ENCODE results near the gene NR2F6. TPM values are rescaled to one million over a fixed set of nuclear protein-coding genes. Genes with fewer than 3 reads are reported as not detected.

The NR2F6 gene
- total RNA-seq, 1 experiment from 2014 or later = 134 TPM

DNA sequence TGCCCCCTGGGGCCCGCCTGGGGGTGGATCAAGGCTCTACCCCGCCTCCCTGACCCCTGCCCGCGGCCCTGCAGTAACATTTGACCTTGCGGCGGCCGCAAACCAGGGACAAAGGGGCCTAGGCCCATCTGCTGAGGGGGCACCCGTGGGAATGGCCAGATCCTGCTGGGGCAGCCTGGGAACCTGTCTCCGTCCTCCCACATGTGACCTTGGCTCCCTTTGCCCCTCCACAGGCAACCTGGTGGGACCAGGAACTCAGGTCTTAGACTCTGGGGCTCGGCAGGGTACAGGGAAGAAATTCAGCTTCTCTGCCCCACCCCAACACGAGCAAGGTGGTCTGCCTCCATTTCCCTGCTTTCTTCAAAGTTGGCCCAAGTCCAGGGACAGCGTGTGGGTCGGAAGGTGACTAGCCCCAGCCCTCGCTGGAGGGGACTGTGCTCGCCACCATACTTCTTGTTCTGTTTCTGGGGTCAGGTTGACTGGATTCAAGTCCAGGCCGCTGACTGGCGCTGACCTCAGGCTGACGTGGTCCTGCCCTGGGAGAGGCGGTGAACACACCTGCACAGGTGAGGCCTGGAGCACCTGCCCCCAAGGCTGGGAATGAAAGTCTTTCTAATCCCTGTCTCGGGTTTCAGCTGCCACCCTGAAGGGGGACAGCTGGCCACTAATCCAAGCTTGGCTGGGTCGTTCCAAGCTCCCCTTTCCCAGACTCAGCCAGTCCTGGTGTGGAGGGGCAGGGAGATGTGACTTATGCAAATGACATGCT lies 2.5 kb upstream of the NR2F6 start:
- Histone ChIP-seq H3K4me2 (ENCODE audit: insufficient read depth, insufficient read length, low read length) (peak overlapping the region; percentile 14), H2BK15ac (ENCODE audit: low read depth, low read length) (no peak overlapping the region), H3K79me2 (ENCODE audit: insufficient read depth, low read length) (peaks cover 12% of the 10 kb centered on the region; the same call in 1 of the 2 replicates), H2AK5ac (ENCODE audit: insufficient read length, low read length) (no peak overlapping the region), H4K20me1 (ENCODE audit: control insufficient read depth, insufficient read depth, insufficient read length) (no peaks in the 10 kb centered on the region), H3K9me3 (ENCODE audit: control insufficient read depth, low read depth, low read length) (no peaks in the 10 kb centered on the region), H3K18ac (ENCODE audit: insufficient read length, low read depth, low read length) (peak overlapping the region; percentile 23), H4K91ac (ENCODE audit: insufficient read length, low read depth, low read length) (no peak overlapping the region), H3K27me3 (ENCODE audit: insufficient read depth, low read length) (no peaks in the 10 kb centered on the region), H3K23me2 (ENCODE audit: insufficient read length, low read depth, low read length, poor library complexity, severe bottlenecking) (peaks cover 17% of the 10 kb centered on the region), H3K9ac (ENCODE audit: extremely low read depth, insufficient read length, low read length) (no peak overlapping the region), H3K79me1 (ENCODE audit: insufficient read depth, low read depth, low read length, poor library complexity, severe bottlenecking) (no peaks in the 10 kb centered on the region), H2BK12ac (ENCODE audit: insufficient read length, low read depth, low read length) (no peak overlapping the region), H3K23ac (ENCODE audit: insufficient read length, low read depth, low read length) (no peak overlapping the region), H3K4ac (ENCODE audit: low read depth, low read length) (no peak overlapping the region), H2BK20ac (ENCODE audit: low read depth, low read length, poor library complexity, severe bottlenecking) (no peak overlapping the region), H3K4me1 (ENCODE audit: insufficient read depth, low read length) (peaks cover 4% of the 10 kb centered on the region; the same call in 1 of the 2 replicates), H3K27ac (ENCODE audit: insufficient read length, low read depth, low read length) (peak overlapping the region; percentile 22), H2AFZ (ENCODE audit: low read length) (no peak overlapping the region), H3K14ac (ENCODE audit: insufficient read depth, low read length) (peak overlapping the region; percentile 55; the same call in 1 of the 2 replicates), H4K8ac (replicated peaks; ENCODE audit: insufficient read length, low read depth, low read length) (no peak overlapping the region), H2BK5ac (ENCODE audit: insufficient read length, low read length) (no peak overlapping the region), H2BK120ac (ENCODE audit: low read depth, low read length, poor library complexity, severe bottlenecking) (no peak overlapping the region), H4K5ac (ENCODE audit: insufficient read length, low read depth, low read length) (no peak overlapping the region), H3K56ac (ENCODE audit: insufficient read length, low read depth, low read length) (no peak overlapping the region), H3T11ph (ENCODE audit: low read length) (no peak overlapping the region)
- Mint-ChIP-seq H3K27ac (peak overlapping the region; percentile 96 to 99 (median 97)), H3K27me3 (ENCODE audit: low read depth) (no peaks in the 10 kb centered on the region), H3K36me3 (ENCODE audit: insufficient read depth in 1 of 3, low read depth in 3 of 3) (peaks cover 0 to 4% (median 0%) of the 10 kb centered on the region in 3 experiments; a peak in 4 of 7 replicates), H3K9me3 (peaks cover 0 to 3% of the 10 kb centered on the region in 2 experiments; a peak in 1 of 5 replicates), H3K4me1 (peaks cover 26 to 39% of the 10 kb centered on the region in 2 experiments), H3K4me3 (peak overlapping the region; percentile 42 to 44; a peak in 4 of 5 replicates)
- no peak for TF ChIP-seq CTCF (conservative IDR thresholded peaks at IDR 0.05)
- DNase-seq = peak; percentile 90
- WGBS (ENCODE audit: extremely low coverage, insufficient read length, low lambda C conversion rate) = no CpG with 5 or more reads among the region's 21 CpGs

All from H9 (cell line).